Fibroblast of lung (primary cell): ENCODE data around the gene TENM4. TPM values are rescaled to one million over a fixed set of nuclear protein-coding genes. Genes with fewer than 3 reads are reported as not detected.

Experiments
- DNase-seq, 2 donors: peaks; one replicate each; pipeline versions ENCODE4 v3.0.0 to v3.0.0-alpha.2; 2010; ENCODE audit warnings: low read depth in 2 of 2
- H2AFZ ChIP-seq: 2 replicates; pipeline ENCODE4 v1.5.1; 2012; ENCODE audit warnings: low read length, control low read depth, inconsistent platforms
- H3K27ac ChIP-seq: 2 replicates; pipeline ENCODE4 v1.5.1; 2011; ENCODE audit warnings: low read length, control low read depth; ENCODE audit not compliant: insufficient read depth
- H3K27me3 ChIP-seq: 2 replicates; pipeline ENCODE4 v1.5.1; 2011; ENCODE audit warnings: mild to moderate bottlenecking, low read length; ENCODE audit not compliant: control insufficient read depth, insufficient read depth
- H3K36me3 ChIP-seq: 2 replicates; pipeline ENCODE4 v1.5.1; 2011; ENCODE audit warnings: low read length; ENCODE audit not compliant: control insufficient read depth, insufficient read depth
- H3K4me1 ChIP-seq: 2 replicates; pipeline ENCODE4 v1.5.1; 2011; ENCODE audit warnings: low read length; ENCODE audit not compliant: control insufficient read depth, insufficient read depth; ENCODE audit errors: extremely low read depth
- H3K4me2 ChIP-seq: 2 replicates; pipeline ENCODE4 v1.5.1; 2011; ENCODE audit warnings: low read length, control low read depth; ENCODE audit not compliant: insufficient read depth; ENCODE audit errors: extremely low read depth
- H3K4me3 ChIP-seq, 4 experiments: fragments of 200-600 bp in 1 of 4; sonication (generic) in 1 of 4; replicated peaks in 1 of 4; 2 replicates each; pipeline ENCODE4 v1.5.1; 2011 to 2016; ENCODE audit warnings: low read length in 4 of 4, low read depth in 3 of 4, mild to moderate bottlenecking in 3 of 4, control low read depth in 2 of 4, inconsistent platforms in 1 of 4, mixed read lengths in 1 of 4; ENCODE audit not compliant: insufficient read depth in 1 of 4; ENCODE audit errors: control extremely low read depth in 1 of 4
- H3K79me2 ChIP-seq: 2 replicates; pipeline ENCODE4 v1.5.1; 2012; ENCODE audit warnings: mild to moderate bottlenecking, low read length, inconsistent platforms; ENCODE audit not compliant: control insufficient read depth, insufficient read depth
- H3K9ac ChIP-seq: 2 replicates; pipeline ENCODE4 v1.5.1; 2011; ENCODE audit warnings: mild to moderate bottlenecking, low read length, control low read depth; ENCODE audit not compliant: insufficient read depth
- H3K9me3 ChIP-seq: 2 replicates; pipeline ENCODE4 v1.5.1; 2012; ENCODE audit warnings: low read depth, low read length; ENCODE audit not compliant: control insufficient read depth, insufficient read depth
- H4K20me1 ChIP-seq: 2 replicates; pipeline ENCODE4 v1.5.1; 2011; ENCODE audit warnings: low read length; ENCODE audit not compliant: control insufficient read depth, insufficient read depth; ENCODE audit errors: extremely low read depth
- EZH2 ChIP-seq: IDR thresholded peaks from 2 replicates; pipeline ENCODE4 v1.5.1; 2012; ENCODE audit warnings: low read length, control low read depth, mild to moderate bottlenecking; ENCODE audit errors: missing control alignments
- polyA plus RNA-seq, 2 donors: library from polyadenylated mRNA; depleted of rRNA in 1 of 2; stranded (reverse) in 1 of 2; unstranded in 1 of 2; fragments of >200 nt; gene quantifications; 2 replicates each; pipeline ENCODE4 v1.2.1, GENCODE V29; 2011 to 2012; ENCODE audit warnings: missing spikeins in 1 of 2
- total RNA-seq: library from RNA; depleted of rRNA; stranded (reverse); fragments of >200 nt; gene quantifications from 2 replicates; pipeline ENCODE4 v1.2.1, GENCODE V29; 2014
- TF ChIP-seq, protein P1 (sequence below), 2 donors: IDR thresholded peaks in 1 of 2; conservative IDR thresholded peaks in 1 of 2; 1 replicate in 1 of 2; 2 replicates in 1 of 2; pipeline ENCODE4 v1.5.1; 2011 to 2012; ENCODE audit warnings: low read length in 2 of 2, control low read depth in 1 of 2, inconsistent platforms in 1 of 2, low read depth in 1 of 2, mild to moderate bottlenecking in 1 of 2

TENM4 gene
- total and polyA plus RNA-seq, 2 donors (not counting 1 experiment from before 2014, with no cell fraction given) = 4.6 to 48.4 TPM

DNA sequence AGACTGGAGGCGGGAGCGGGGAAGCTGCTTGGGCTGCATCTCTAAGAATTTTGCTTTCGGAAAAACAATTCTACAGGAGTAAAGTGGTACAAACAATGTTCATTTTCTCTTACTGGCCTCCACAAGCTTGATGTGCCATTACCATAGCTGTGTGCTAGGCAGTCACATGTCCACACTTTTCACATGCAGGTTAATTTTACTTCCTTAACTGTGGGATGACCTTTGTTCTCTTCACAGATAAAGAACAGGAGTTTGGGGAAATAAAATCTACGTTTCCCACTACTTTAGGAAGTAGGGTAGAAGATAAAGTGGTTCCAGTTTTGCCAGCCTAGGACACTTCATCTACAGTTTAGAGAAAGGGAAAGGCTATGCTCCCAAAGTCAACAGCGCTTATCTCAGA lies 539.0 kb downstream of the TENM4 start:
- no peak overlapping the region for H3K4me3 ChIP-seq
- DNase-seq = no peak
- no peaks in the 10 kb centered on the region for H3K9me3 ChIP-seq
- H3K27ac ChIP-seq = no peak overlapping the region
- no peak overlapping the region for H3K9ac ChIP-seq
- H3K4me1 ChIP-seq = no peaks in the 10 kb centered on the region
- H3K4me2 ChIP-seq = no peak overlapping the region
- H3K36me3 ChIP-seq = no peaks in the 10 kb centered on the region
- H3K27me3 ChIP-seq = no peaks in the 10 kb centered on the region
- H4K20me1 ChIP-seq = no peaks in the 10 kb centered on the region
- H2AFZ ChIP-seq = no peak overlapping the region
- H3K79me2 ChIP-seq = no peaks in the 10 kb centered on the region
- no peak for TF ChIP-seq EZH2

DNA sequence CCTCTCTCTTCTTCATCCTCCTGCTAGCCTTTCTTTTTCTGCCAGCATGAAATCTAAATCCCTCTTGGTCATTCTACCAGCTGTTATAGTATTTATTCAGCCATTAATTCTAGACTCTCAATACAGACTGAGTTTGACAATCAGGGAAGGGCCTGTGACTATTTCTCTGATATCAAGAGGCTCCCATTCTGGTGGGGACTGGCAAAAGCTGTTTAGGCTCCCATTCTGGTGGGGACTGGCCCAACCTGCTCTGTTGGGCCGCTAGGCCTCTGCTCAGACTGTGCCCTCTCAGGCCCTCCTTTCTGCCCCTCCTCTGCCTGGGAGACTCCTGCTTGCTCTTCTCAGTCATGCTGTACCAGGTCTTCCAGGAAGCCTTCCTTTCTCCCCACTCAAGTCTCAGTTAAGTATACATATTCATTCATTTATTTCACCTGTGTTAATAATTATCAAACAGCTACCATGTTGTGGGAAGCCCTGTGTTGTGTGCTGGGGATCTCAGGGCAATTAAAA lies 542.5 kb downstream of the TENM4 start:
- no peaks in the 10 kb centered on the region for H3K9me3 ChIP-seq
- no peaks in the 10 kb centered on the region for H3K79me2 ChIP-seq
- H3K27me3 ChIP-seq = no peaks in the 10 kb centered on the region
- H3K4me2 ChIP-seq = no peak overlapping the region
- no peaks in the 10 kb centered on the region for H3K4me1 ChIP-seq
- no peaks in the 10 kb centered on the region for H3K36me3 ChIP-seq
- no peak overlapping the region for H3K9ac ChIP-seq
- no peak overlapping the region for H3K4me3 ChIP-seq
- H3K27ac ChIP-seq = no peak overlapping the region
- H4K20me1 ChIP-seq = no peaks in the 10 kb centered on the region
- H2AFZ ChIP-seq = no peak overlapping the region
- no peak for TF ChIP-seq EZH2
- TF ChIP-seq, protein P1, sequence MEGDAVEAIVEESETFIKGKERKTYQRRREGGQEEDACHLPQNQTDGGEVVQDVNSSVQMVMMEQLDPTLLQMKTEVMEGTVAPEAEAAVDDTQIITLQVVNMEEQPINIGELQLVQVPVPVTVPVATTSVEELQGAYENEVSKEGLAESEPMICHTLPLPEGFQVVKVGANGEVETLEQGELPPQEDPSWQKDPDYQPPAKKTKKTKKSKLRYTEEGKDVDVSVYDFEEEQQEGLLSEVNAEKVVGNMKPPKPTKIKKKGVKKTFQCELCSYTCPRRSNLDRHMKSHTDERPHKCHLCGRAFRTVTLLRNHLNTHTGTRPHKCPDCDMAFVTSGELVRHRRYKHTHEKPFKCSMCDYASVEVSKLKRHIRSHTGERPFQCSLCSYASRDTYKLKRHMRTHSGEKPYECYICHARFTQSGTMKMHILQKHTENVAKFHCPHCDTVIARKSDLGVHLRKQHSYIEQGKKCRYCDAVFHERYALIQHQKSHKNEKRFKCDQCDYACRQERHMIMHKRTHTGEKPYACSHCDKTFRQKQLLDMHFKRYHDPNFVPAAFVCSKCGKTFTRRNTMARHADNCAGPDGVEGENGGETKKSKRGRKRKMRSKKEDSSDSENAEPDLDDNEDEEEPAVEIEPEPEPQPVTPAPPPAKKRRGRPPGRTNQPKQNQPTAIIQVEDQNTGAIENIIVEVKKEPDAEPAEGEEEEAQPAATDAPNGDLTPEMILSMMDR (conservative IDR thresholded peaks at IDR 0.05 in 1 of 2, IDR thresholded peaks at IDR 0.05 in 1 of 2; ENCODE audit: low read depth in 1 of 2, low read length in 2 of 2) = no peak
- no peak for DNase-seq

DNA sequence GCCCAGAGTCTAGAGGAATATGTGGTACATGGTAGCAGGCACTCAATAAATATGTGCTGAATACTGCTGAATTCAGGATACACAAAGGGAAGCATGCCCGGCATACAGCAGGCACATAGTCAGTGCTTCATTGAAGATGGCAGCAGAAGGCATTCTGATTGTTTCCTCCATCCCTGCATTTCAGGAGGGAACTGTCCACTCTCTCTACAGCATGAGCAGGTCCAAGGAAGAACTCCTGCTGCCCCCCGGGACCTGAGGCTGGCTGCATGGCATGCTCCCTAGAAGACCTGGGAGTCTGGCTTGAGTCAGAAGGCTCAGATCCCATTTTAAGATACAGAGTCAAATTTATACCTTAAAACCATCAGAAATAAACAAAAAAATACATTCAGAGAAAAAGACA lies 546.8 kb downstream of the TENM4 start:
- no peaks in the 10 kb centered on the region for H3K36me3 ChIP-seq
- H3K27ac ChIP-seq = no peak overlapping the region
- H3K4me3 ChIP-seq = no peak overlapping the region
- H3K9me3 ChIP-seq = no peaks in the 10 kb centered on the region
- no peaks in the 10 kb centered on the region for H3K4me1 ChIP-seq
- no peaks in the 10 kb centered on the region for H3K27me3 ChIP-seq
- no peak overlapping the region for H2AFZ ChIP-seq
- H4K20me1 ChIP-seq = no peaks in the 10 kb centered on the region
- no peak for TF ChIP-seq EZH2
- TF ChIP-seq, protein P1 (conservative IDR thresholded peaks at IDR 0.05 in 1 of 2, IDR thresholded peaks at IDR 0.05 in 1 of 2; ENCODE audit: low read depth in 1 of 2, low read length in 2 of 2) = no peak
- H3K9ac ChIP-seq = no peak overlapping the region
- DNase-seq = no peak
- no peak overlapping the region for H3K4me2 ChIP-seq
- H3K79me2 ChIP-seq = no peaks in the 10 kb centered on the region
